Choroid plexus epithelial cell (primary cell): ENCODE results near the gene LTF.

Experiments used
- DNase-seq: peaks from one replicate; pipeline ENCODE4 v3.0.0-alpha.2; 2010; ENCODE audit warnings: low read depth
- H3K4me3 ChIP-seq: 2 replicates; pipeline ENCODE4 v1.5.1; 2011; ENCODE audit warnings: low read depth, mild to moderate bottlenecking, control low read depth, low read length, moderate library complexity
- CTCF ChIP-seq: conservative IDR thresholded peaks from 2 replicates; pipeline ENCODE4 v1.5.1; 2011; ENCODE audit warnings: low read depth, mild to moderate bottlenecking, control low read depth, inconsistent platforms, low read length, moderate library complexity

LTF gene

GRCh38 chr3:46504789-46505188, 40.1 kb upstream of the LTF start:
- no peak overlapping the region for H3K4me3 ChIP-seq
- DNase-seq, result no peak
- no peak for TF ChIP-seq CTCF

GRCh38 chr3:46503200-46503874, 38.6 kb upstream of the LTF start:
- H3K4me3 ChIP-seq, result no peak overlapping the region
- no peak for DNase-seq
- TF ChIP-seq CTCF, result no peak

GRCh38 chr3:46501702-46502101, 37.0 kb upstream of the LTF start:
- TF ChIP-seq CTCF, result no peak
- peak; percentile 11 for DNase-seq
- no peak overlapping the region for H3K4me3 ChIP-seq

GRCh38 chr3:46500656-46501635, 36.2 kb upstream of the LTF start:
- peak; percentile 51 for DNase-seq
- no peak for TF ChIP-seq CTCF
- no peak overlapping the region for H3K4me3 ChIP-seq

- H3K4me3 ChIP-seq, result no peak overlapping the region
- DNase-seq, result no peak
- TF ChIP-seq CTCF, result no peak
Observed at GRCh38 chr3:46498916-46499519, 34.3 kb upstream of the LTF start.

- no peak for DNase-seq
- no peak for TF ChIP-seq CTCF
Observed at GRCh38 chr3:46497556-46498265, 33.0 kb upstream of the LTF start, which contains the start of gene RTP3. TSS of gene RTP3 (plus strand) at chr3:46497976. CDS start at chr3:46498063, 87 bp downstream.

More at GRCh38 chr3:46497556-46498265, 33.0 kb upstream of the LTF start, which contains the start of gene RTP3:
- no peak within 1 kb of the TSS for H3K4me3 ChIP-seq
